ENCODE data around the gene GPR156. TPM values are rescaled to one million over a fixed set of nuclear protein-coding genes. Genes with fewer than 3 reads are reported as not detected.
"Not testable (repeated sequence)": the region's sequence is repeated elsewhere in the genome, so short reads cannot be mapped to it uniquely, and the experiment has no call there.

GPR156 gene
- 1.1 and 1.6 TPM in 2 replicates for total RNA-seq (2014; rRNA removed; shearing (Covaris generic))

DNA sequence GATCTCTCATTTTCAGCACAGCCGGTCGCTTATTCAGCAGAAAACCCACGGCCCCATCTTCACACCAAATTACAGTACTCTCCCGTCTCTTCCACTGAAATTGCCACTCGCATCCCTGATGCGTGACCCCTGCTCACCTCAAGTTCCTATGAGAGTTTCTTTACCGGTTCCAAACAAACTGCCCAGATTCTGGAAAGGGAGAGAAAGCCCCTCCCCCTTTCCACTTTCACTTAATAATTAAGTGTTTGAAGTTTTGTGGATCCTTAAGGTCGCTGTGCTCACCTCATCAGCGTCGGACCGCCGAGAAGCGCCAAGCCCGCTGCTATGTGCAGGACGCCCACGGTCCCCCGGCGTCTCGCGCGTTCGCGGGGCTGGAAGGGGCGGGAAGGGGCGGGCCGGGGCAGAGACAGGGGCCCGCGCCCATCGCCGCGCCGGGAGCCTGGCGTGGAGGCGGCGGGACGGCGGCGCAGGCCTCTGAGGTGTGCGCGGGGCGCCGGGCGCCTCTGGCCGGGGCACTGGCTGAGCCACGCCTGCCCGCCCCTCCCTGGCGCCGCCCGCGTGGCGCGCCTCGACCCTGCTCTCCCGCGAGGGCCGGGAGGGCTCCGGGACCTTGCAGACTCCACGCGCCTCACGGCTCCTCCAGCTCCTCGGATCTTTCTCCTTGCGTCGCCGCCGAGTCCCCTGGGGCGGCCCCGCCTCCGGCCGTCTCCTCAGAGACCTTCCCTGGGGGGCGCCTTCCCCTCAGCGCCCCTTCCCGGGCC, at the start of gene GPR156:
Gene GPR156, minus strand, starts transcription at position 476 of the 761 bp plus-strand sequence. CDS start 41,124 bp downstream, outside the sequence.
- DNase-seq (ENCODE audit: low spot score): no peak

DNA sequence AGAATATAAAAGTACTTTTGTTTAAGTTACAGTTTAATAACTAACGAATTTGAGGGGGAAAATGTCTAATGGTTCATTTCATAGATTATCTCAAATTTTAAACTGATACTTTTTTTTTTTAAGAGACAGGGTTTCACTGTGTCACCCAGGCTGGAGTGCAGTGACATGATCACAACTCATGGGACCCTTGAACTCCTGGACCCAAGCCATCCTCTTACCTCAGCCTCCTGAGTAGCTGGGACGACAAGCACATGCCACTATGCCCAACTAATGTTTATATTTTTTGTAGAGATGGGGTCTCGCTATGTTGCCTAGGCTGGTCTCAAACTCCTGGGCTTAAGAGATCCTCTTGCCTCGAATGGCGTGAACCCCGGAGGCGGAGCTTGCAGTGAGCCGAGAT, 47.6 kb upstream of the GPR156 start:
- no peak for DNase-seq (ENCODE audit: low spot score)

DNA sequence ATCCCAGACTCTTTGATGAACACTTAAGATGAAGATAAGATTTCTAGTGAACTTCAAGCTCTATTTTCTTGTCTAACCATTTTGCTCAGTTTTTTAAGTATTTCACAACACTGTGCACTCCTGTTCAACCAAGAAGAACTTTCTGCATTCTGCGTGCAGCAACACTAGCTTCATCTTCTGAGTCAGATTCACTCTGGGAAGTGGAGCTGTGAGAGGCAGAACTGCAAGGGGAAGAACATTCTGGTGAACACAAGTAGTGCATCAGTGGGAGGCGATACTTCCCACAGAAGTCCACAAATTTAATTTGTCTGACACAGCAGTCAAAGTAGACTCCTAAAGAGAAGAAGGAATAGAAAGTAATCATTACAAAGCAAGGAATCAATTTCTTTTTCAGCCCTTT, 46.1 kb upstream of the GPR156 start:
- no peak for DNase-seq (ENCODE audit: low spot score)

DNA sequence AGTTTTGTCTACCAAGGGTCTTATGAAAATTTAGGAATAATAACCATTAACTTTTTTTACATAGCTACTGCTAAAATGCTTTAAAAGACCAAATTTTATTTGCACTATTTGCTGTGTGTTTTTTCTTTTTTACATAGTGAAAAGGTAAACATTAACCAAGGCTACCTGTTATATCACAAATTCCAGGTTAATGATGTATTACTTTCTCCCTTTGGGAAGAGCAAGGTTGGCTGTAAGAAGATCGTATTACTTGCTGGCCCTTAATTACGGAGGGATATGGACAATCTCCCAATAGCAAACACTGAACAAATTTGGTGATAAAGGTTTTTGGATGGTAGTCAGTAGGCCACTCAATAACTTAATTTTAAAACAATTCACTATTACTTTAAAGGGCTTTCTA, 41.8 kb upstream of the GPR156 start:
- no peak for DNase-seq (ENCODE audit: low spot score)

DNA sequence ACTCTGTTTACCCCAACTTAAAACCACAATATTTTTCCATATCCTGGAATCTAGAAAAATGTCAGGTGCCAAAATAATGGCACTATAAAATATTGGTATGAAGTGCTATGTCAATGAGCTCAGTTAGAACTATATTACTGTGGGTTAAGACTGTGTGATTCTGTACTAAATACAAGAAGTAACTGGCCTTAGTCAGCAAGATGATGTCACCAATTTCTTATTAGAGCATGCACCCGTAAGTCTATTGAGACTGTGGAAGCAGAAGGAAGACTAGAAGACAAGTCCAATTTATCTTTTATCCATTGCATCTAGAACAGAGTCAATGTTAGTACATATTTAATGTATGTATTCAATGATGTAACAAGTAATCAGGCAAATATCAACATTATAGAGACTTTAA, 39.2 kb upstream of the GPR156 start:
- peak; percentile 16 for DNase-seq (ENCODE audit: low spot score)

DNA sequence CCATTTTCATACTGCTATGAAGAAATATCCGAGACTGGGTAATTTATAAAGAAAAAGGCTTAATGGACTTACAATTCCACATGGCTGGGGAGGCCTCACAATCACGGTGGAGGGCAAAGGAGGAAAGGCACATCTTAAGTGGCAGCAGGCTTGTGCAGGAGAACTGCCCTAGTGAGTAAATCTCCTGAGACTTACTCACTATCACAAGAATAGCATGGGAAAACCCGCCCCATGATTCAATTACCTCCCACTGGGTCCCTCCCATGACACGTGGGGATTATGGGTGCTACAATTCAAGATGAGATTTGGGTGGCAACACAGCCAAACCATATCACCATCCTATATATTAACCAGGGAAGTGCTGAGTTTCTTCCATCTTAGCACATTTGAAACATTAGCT, 38.7 kb upstream of the GPR156 start:
- DNase-seq (ENCODE audit: low spot score): peak; percentile 65

DNA sequence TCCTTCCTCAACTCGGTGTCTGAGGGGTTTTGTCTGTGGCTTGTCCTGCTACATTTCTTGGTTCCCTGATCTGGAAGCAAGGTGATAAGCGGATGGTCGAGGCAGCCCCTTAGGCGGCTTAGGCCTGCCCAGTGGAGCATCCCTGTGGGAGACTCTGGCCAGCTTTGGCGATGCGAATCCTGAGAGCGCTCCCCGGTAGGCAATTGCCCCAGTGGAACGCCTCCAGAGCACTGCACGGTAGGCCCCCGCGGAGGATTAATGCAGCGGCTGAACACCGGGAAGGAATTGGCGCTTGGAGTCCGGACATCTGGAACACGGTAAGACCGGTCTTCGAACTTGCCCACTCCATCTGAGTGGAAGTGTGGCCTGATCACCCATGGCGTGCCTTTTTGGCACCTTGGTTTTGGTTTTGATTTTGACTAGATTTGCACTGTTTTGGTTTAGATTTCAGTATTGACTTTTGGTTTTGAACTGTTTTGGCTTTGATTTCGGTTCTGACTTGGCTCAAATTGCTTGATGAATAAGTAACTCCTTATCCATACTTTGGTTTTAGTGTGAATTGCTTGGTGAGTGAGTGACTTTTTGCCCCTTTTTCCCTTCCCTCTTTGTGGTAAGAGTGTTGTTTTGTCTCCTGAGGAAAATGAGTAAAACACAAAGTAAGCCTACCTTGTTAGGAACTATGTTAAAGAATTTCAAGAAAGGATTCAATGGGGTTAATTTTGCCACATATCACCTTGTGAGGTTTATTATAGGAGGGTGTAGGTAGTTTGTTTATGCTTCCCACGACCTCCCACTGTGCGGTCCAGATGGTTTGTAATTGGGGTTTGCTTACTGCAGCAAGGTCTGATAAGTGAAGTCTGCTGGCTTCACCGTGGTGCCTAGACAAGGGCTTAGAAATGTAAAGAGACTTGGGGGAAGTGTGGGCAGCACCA, 27.1 kb upstream of the GPR156 start:
- DNase-seq (ENCODE audit: low spot score): no peak

DNA sequence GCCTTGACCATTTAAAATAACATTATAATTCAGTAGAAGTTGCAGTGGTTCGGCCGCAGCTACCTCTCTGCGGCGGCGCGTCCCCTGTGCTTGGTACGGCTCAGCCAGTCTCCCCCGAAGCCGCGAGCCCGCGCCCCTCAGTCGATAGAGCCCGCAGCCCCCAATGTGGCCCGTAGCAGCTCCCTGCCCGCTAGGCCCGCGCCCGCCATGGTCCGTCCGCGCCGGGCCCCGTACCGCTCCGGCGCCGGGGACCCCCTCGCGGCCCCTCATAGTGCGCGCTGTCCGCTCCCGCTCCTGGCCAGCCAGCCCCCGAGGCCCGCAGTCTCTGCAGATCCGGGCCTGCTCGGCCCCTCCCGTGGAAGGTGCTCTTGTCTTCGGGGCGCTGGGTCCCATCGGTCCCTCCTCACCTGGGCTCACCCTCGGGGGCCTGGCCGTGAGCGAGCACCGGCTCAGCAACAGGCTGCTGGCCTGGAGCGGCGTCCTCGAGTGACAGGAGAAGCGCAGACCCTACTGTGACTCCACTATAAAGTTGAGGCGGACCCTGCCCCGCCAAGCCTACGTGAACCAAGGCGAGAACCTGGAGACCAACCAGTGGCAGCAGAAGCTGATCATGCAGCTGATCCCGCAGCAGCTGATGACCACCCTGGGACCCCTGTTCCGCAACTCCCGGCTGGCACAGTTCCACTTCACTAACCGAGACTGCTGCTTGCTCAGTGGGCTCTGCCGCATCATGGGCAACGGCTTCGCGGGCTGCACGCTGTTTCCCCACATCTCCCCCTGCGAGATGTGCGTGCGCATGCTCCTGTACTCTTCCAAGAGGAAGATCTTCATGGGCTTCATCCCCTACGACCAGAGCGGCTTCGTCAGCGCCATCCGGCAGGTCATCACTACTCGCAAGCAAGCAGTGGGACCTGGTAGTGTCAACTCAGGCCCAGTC, 21.8 kb upstream of the GPR156 start:
- no peak for DNase-seq (ENCODE audit: low spot score)

DNA sequence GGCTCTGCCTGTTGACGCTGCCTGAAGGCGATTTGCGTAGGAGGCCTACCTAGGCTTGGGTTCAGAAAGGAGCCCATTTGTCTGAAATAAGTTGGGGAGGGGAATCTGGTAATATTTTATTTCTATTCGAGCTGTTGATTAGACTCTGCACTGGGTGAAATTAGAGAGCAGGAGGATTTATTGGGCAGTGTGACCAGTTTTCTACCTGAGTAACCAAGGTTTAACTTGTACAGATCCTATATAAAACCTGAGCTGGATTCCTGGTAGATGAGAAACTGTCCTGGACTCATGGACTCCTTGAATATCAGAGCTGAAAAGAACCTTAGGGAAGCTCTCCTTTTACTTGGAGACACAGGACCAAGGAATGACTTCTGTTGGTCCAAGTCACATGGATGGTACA, 19.6 kb upstream of the GPR156 start:
- no peak for DNase-seq (ENCODE audit: low spot score)

DNA sequence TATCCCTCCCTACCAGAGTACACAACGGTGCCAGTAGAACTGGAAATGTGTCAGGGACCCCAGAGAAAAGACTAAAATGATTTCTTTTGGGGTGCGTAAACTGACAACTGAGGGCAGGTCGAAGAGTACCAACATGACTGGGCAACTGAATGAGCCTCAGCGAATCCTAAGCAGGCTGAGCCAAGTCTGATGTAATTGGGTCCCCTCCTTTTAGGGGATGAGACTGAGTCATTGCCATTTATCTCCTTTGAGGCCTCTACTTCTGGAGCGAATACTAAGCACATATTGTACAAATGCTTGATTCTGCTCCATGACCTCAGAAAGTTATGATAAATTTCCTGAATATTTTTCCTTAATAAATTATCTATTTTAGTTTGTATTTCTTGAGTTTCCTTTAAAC, 17.3 kb upstream of the GPR156 start:
- DNase-seq (ENCODE audit: low spot score): peak; percentile 22

DNA sequence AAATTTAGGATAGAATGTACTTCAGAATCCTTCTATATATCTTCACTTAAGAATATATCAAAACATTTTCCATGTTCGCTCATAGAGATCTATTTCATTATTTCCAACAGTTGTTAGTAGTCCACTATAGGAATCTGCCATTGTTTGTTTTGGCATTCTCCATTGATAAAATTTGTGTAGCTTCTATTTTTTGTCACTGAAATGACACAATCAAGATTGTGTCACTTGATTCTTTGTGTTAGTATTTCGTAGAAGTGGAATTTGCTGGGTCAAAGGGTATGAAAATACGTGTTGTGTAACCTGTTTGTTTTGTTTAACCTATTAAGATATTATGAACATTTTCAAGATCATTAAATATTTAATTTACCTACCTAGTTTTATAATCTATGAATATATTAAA, 15.9 kb upstream of the GPR156 start:
- no peak for DNase-seq (ENCODE audit: low spot score)

DNA sequence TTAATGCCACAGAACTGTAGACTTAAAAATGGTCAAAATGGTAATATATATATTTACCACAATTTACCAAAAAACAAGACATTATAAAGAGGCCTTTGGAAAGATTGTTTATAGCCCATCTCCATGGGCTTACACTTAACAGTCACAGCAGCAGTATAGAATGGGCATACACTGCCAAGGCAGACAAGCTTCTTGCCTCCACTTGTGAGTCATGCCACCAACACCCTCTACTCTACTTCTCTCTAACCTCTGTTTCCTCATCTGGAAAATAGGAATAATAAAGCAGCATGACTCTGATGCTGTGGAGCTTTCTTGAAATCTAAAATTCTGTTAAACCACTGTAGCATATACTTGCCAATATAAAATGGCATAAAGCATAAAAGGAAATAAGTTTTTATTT, 14.4 kb upstream of the GPR156 start:
- DNase-seq (ENCODE audit: low spot score): no peak

DNA sequence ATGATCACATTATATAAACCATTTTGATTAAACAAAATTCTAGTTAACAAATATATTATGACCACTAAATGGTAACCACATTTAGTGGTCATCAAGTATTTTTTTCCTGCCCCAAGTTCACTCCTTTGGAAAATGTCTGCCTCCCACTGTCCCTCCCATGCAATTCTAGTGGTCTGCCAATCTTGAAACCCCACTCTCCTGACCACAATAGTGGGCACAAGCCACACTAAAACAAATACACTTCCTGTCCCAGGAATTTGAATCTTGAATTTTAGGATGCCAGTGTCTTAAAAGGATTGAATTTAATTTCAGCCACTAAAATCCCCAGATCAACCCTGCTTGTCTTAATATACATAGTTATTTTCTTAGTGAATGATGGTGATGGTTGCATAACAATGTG, 14.0 kb upstream of the GPR156 start:
- DNase-seq (ENCODE audit: low spot score): no peak

DNA sequence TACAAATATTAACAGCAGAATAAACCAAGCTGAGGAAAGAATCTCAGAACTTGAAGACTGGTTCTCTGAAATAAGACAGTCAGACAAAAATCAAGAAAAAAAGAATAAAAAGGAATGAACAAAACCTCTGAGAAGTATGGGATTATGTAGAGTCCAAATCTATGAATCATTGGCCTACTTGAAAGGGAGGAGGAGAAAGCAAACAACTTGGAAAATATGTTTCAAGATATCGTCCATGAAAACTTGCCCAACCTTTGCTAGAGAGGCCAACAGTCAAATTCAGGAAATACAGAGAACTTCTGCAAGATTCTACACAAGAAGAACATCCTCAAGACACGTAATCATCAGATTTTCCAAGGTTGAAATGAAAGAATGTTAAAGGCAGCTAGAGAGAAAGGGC, 6.5 kb upstream of the GPR156 start:
- DNase-seq (ENCODE audit: low spot score): not testable (repeated sequence)

DNA sequence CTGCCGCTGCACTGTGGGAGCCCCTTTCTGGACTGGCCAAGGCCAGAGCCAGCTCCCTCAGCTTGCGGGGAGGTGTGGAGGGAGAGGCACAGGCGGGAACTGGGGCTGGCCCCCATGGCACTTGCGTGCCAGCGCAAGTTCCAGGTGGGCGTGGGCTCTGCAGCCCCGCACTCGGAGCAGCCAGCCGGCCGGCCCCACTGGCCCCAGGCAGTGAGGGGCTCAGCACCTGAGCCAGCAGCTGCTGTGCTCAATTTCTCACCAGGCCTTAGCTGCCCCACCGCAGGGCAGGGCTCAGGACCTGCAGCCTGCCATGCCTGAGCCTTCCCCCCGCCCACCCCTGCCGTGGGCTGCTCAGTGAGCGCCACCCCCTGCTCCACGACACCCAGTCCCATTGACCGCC, 4.6 kb upstream of the GPR156 start:
- DNase-seq (ENCODE audit: low spot score): no peak

DNA sequence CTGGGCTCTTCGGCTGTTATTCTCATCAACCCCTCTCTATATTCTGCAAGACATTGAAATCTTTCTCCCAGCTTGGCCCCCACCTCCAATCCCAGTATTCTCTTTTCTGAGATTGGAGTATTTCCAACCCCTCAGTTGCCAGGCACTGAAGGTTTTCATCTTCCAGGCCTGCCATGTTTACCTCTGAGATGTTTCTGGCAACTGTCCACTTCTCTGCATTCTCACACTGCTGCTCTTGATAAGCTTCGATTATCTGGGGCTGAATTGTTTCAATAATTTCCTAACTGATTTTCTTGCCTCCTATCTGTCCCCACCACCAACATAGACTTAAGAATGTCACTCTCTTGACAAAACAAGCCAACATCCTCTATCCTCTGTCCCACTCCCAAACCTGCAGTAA, 1.4 kb upstream of the GPR156 start:
- no peak for DNase-seq (ENCODE audit: low spot score)

DNA sequence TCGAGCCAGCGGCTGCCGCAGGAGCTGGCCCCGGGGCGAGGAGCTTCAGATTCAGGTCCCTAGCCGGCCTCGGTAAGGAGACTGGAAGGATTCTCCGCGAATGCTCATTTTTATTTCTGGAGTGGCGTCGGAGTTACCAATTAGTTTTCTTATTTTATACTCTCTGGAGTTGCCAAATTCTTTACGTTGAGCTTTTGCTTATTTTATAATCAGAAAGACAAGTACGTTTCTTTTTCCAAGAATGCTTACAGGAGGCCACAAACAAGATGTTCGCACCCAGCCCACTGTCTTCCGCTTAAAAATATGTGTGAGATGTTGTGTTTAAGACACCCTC, 453 bp upstream of the GPR156 start:
- DNase-seq (ENCODE audit: low spot score): no peak

DNA sequence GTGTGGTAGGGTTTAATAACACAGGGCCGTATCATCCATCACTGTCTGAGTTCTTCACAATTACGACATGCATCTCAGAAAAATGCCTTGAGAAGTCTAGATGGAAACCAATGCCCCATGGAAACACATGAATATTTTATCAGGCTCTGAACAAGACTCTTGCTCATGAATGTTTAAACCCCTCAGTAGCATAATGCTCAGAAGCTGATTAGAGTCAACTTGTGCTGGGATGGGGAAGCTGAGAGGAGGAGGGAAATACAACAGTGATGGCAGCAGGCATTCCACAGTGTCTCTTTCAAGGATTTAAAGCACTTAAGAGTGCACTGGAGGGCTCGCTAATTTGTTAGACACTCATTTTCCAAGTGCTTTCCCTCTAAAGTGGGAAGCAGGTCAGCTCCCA, 3.8 kb downstream of the GPR156 start:
- no peak for DNase-seq (ENCODE audit: low spot score)

DNA sequence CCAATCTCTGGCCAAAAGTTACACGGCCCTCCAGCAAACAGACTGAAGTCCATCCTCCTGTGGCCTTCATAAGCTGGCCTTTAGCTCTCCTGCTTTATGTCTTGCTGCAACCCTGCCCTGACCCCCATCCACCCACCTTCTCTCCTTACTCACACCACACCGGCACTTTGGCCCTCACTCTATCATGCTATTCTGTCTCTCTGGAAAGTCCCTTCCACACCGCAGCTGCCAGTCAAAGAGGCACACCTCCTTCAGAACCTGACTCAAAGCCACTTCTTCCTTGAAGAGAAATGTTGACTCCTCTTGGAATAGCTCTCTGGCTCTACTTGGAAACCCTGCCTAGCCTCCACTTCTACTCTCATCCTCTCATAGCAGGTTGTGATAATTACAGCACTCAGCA, 4.5 kb downstream of the GPR156 start:
- no peak for DNase-seq (ENCODE audit: low spot score)

DNA sequence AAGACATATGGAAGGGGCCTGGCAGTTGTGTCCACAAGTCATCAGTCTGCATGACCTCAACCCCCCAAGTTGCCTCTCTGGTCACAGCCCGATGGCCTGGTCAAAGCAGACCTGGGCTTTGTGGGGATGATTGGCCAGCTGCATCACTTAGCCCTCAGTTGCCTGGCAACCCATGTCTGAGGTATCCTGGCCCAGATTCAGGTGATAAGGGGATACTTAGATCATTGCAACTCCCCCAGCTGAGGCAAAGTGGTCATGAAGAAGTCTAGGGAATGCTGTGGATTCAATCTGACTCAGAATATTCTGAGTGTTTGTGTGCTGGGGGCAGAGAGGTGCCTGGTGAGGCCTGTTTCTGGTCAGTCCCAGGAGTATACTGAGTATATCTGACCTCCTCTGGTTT, 5.0 kb downstream of the GPR156 start:
- DNase-seq (ENCODE audit: low spot score): no peak

DNA sequence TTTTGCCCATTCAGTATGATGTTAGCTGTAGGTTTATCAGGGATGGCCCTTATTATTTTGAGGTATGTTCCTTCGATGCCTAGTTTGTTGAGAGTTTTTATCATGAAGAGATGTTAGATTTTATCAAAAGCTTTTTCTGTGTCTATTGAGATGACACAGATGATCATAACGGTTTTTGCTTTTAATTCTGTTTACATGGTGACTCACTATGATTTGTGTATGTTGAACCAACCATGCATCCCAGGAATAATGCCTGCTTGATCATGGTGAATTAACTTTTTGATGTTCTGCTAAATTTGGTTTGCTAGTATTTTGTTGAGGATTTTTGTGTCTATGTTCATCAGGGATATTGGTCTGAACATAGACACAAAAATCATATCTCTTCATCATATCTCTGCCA, 8.3 kb downstream of the GPR156 start:
- no peak for DNase-seq (ENCODE audit: low spot score)

DNA sequence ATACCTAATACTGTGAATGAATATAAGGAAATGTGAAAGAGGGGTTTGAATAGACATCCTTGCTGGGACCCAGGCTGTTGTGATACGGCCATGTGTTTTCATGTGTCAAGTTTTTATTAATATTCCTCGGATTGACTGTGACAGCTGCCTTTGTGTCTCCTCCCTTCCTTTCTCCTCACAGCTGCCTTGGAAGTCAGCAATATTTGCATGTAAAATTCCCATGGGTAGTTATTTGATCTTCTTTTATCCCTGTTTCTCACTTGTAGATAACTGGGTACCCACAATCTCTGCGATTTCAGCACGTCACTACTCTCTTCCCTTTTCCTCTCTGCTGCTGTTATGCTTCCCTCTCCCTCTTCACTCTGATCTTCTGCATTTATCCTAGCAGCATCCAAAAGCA, 9.4 kb downstream of the GPR156 start:
- no peak for DNase-seq (ENCODE audit: low spot score)

All from A172 (cell line).